Hepatic stellate cell (primary cell): ENCODE data around the gene SNX30.

Source experiments
- DNase-seq: peaks from one replicate; pipeline ENCODE4 v3.0.0; 2011; ENCODE audit warnings: low spot score

The SNX30 gene

GRCh38 chr9:112885324-112885723 lies 134.8 kb downstream of the SNX30 start:
- no peak for DNase-seq

- DNase-seq: no peak
Measured at GRCh38 chr9:112886351-112886750, 135.8 kb downstream of the SNX30 start.

GRCh38 chr9:112887381-112887780 lies 136.8 kb downstream of the SNX30 start:
- no peak for DNase-seq

- DNase-seq: peak; percentile 21
Measured at GRCh38 chr9:112890106-112891081, 139.8 kb downstream of the SNX30 start, which contains the start of gene SLC46A2. TSS of gene SLC46A2 (minus strand) at chr9:112890876. CDS start at chr9:112890681, 195 bp downstream.

- no peak for DNase-seq
Measured at GRCh38 chr9:112891521-112891920, 141.0 kb downstream of the SNX30 start.

DNA sequence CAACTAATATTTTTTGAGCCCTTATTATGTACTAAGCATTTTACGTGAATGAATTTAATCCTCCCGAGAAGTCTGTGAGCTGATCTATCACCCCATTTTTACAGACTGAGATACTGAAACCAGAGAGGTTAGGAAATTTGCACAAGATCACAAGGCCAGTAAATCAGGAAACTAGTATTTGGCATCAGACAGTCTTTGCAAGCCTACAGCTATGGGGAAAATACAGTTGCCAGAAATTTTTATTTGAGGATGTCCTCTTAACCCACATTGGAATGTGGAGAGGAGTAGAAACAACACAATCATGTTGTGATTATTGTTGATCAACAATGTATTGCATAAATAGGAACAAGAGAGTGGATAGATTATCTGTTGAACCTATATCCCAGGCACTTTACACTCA lies 142.4 kb downstream of the SNX30 start:
- DNase-seq: no peak

GRCh38 chr9:112894041-112894440 lies 143.5 kb downstream of the SNX30 start:
- DNase-seq: peak; percentile 38

DNA sequence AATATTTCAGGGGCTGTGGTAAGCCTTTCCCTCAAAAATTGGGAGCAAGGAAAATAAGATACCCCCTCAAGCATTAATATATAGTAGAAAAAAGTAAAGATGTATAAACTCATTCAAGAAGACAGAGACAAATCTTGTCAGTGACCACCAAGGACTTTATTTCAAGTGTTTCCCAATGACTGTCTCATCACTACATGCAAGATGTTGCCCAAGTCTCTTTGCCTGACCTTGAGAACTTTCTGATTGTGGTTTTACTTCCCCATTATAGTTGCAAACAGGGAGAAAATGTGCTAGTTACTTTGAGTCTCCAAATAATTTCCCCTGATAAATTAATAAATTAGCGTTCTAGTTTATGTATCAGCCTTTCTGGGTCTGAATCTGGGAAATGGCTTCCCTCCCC lies 144.1 kb downstream of the SNX30 start:
- no peak for DNase-seq

GRCh38 chr9:112896131-112896530 lies 145.6 kb downstream of the SNX30 start:
- no peak for DNase-seq

DNA sequence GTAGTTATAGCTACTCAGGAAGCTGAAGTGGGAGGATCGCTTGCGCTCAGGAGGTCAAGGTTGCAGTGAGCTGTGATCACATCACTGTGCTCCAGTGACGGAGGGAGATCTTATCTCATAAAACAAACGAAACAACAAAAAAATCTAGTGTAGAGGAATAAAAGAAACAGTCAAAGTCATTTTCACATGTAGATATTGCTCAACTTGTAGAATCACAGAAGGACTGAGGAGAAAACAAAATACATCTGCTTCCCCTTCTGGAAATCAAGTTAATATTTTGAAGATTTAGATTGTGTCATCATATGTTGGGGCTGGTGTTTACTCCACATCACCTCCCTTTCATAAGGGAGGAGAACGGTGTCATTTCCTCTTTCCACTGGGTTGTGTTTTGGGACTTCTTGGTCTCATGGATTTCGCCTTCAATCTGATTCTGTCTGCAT lies 148.3 kb downstream of the SNX30 start:
- DNase-seq: no peak

GRCh38 chr9:112900488-112900887 lies 149.9 kb downstream of the SNX30 start:
- DNase-seq: no peak

- DNase-seq: no peak
Measured at GRCh38 chr9:112900901-112901300, 150.3 kb downstream of the SNX30 start.

GRCh38 chr9:112905084-112905483 lies 154.5 kb downstream of the SNX30 start:
- DNase-seq: no peak

DNA sequence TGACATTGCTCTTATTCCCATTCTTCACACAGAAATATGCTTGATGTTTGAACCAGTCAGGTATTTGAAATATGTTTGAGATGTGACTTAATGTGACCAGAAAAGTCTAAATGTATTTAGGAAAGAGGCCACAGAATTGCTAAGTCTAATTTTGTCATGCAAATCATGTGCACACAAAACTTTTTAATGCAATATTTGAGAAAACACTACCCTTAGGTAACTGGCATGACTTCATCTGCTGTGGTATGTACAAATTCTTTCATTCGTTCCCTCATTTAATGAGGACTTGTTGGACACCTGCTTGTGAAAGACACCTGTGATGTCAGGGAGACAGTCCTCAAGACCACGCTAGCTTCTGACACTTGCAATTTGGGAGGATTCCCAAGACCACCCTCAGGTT lies 161.2 kb downstream of the SNX30 start:
- no peak for DNase-seq

GRCh38 chr9:112912636-112913035 lies 162.1 kb downstream of the SNX30 start:
- DNase-seq: no peak

- no peak for DNase-seq
Measured at GRCh38 chr9:112913326-112913725, 162.8 kb downstream of the SNX30 start.

GRCh38 chr9:112914524-112914923 lies 164.0 kb downstream of the SNX30 start:
- no peak for DNase-seq

- DNase-seq: no peak
Measured at GRCh38 chr9:112917047-112917986, 166.8 kb downstream of the SNX30 start.

GRCh38 chr9:112917987-112918362 lies 167.4 kb downstream of the SNX30 start:
- no peak for DNase-seq

DNA sequence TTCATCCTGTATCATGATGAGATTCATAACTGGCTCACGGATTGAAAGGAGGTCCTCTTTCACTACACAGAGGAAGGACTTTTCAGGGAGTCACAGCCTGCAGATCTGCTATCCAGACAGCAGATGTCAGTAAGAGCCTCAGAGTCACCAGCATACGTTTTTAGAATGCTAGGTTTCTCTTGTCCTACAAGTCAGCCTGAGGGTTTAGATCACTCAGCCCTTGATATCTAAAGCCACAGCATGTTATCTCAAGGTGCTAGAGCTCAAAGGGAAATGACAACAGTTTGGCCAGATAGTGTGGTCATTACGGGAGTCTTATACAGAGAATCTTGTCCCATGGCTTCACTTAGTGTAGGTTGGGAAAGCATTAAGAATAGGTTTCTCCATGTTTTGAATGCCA lies 171.0 kb downstream of the SNX30 start:
- peak; percentile 13 for DNase-seq
